GM21528 (cell line): Measurements from ENCODE around the gene SLC35G6.
"Not testable (repeated sequence)": the region's sequence is repeated elsewhere in the genome, so short reads cannot be mapped to it uniquely, and the experiment has no call there.

Experiments
- ATAC-seq: cut with Tn5 transposase; IDR thresholded peaks from one replicate; pipeline ENCODE4 v1.9.1; 2021; ENCODE audit warnings: mild to moderate bottlenecking, moderate library complexity; ENCODE audit not compliant: unreplicated experiment, low FRiP score

Gene SLC35G6

GRCh38 chr17:7477392-7478275 is 3.6 kb upstream of the SLC35G6 start:
- no peak for ATAC-seq

- no peak for ATAC-seq
Measured at GRCh38 chr17:7478276-7479212, 2.7 kb upstream of the SLC35G6 start.

GRCh38 chr17:7479213-7480088 is 1.8 kb upstream of the SLC35G6 start, which contains the start of gene ZBTB4:
ZBTB4 (minus strand) TSS chr17:7479631; CDS start chr17:7466801, 12,830 bp downstream.
- ATAC-seq = no peak

GRCh38 chr17:7480089-7480384 is 1.2 kb upstream of the SLC35G6 start:
- ATAC-seq = no peak

- ATAC-seq = not testable (repeated sequence)
Measured at GRCh38 chr17:7481842-7482741, 846 bp downstream of the SLC35G6 start.

GRCh38 chr17:7482742-7483088 is 1.5 kb downstream of the SLC35G6 start:
- ATAC-seq = not testable (repeated sequence)

GRCh38 chr17:7483255-7484066 is 2.2 kb downstream of the SLC35G6 start:
- ATAC-seq = peak; percentile 27

- ATAC-seq = peak; percentile 59
Measured at GRCh38 chr17:7484067-7484918, 3.0 kb downstream of the SLC35G6 start, which contains the start of gene POLR2A. POLR2A (plus strand) TSS chr17:7484366.

- ATAC-seq = no peak
Measured at GRCh38 chr17:7484919-7485377, 3.7 kb downstream of the SLC35G6 start.

- ATAC-seq = no peak
Measured at GRCh38 chr17:7486181-7486580, 4.9 kb downstream of the SLC35G6 start.

- ATAC-seq = no peak
Measured at GRCh38 chr17:7490144-7490543, 8.9 kb downstream of the SLC35G6 start.

- no peak for ATAC-seq
Measured at GRCh38 chr17:7491583-7491982, 10.3 kb downstream of the SLC35G6 start.

- no peak for ATAC-seq
Measured at GRCh38 chr17:7493941-7494340, 12.7 kb downstream of the SLC35G6 start.

- no peak for ATAC-seq
Measured at GRCh38 chr17:7495906-7496434, 14.7 kb downstream of the SLC35G6 start.

- no peak for ATAC-seq
Measured at GRCh38 chr17:7496470-7497183, 15.4 kb downstream of the SLC35G6 start.

GRCh38 chr17:7497228-7497627 is 16.0 kb downstream of the SLC35G6 start:
- no peak for ATAC-seq

- ATAC-seq = no peak
Measured at GRCh38 chr17:7497636-7498035, 16.4 kb downstream of the SLC35G6 start.
